Measurements from ENCODE around the gene SMIM35.

SMIM35 gene

DNA sequence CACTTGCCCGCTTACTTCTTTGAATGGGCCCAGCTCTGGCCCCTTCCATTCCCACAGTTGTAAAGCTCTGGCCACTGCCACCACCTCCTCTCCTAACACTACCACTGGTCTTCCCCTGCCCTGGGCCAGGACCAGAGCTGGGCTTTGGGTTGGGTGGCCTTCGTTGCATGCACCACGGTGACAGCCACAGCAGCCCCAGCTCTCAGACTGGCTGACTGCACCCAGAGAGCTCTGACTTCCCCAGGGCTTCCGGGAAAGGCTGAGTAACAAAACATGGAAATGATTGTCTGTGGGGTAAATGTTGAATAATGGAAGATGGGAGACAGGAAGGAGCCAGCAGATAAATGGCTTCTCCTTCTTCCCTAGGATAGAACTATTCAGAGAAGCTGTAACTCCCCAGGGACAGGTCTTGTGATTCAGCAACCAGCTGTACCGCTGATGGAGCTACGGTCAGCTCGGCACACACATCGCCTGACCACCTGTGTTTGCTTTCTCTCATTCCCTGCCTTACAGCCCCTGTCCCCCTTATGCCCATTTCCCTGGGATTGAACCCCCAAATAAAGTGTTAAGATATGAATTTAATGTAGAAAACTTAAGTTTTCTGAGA lies 38.3 kb upstream of the SMIM35 start:
- Histone ChIP-seq H3K9me3 (no peaks in the 10 kb centered on the region), H3K27me3 (no peaks in the 10 kb centered on the region), H3K4me3 (ENCODE audit: low read depth in 1 of 2, low read length in 1 of 2) (no peak overlapping the region), H3K27ac (no peak overlapping the region), H3K36me3 (no peaks in the 10 kb centered on the region), H3K4me1 (ENCODE audit: control insufficient read depth in 1 of 2, insufficient read depth in 1 of 2, low read depth in 1 of 2, low read length in 1 of 2) (no peaks in the 10 kb centered on the region)
- TF ChIP-seq, protein P1, sequence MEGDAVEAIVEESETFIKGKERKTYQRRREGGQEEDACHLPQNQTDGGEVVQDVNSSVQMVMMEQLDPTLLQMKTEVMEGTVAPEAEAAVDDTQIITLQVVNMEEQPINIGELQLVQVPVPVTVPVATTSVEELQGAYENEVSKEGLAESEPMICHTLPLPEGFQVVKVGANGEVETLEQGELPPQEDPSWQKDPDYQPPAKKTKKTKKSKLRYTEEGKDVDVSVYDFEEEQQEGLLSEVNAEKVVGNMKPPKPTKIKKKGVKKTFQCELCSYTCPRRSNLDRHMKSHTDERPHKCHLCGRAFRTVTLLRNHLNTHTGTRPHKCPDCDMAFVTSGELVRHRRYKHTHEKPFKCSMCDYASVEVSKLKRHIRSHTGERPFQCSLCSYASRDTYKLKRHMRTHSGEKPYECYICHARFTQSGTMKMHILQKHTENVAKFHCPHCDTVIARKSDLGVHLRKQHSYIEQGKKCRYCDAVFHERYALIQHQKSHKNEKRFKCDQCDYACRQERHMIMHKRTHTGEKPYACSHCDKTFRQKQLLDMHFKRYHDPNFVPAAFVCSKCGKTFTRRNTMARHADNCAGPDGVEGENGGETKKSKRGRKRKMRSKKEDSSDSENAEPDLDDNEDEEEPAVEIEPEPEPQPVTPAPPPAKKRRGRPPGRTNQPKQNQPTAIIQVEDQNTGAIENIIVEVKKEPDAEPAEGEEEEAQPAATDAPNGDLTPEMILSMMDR (IDR thresholded peaks at IDR 0.05), result no peak

DNA sequence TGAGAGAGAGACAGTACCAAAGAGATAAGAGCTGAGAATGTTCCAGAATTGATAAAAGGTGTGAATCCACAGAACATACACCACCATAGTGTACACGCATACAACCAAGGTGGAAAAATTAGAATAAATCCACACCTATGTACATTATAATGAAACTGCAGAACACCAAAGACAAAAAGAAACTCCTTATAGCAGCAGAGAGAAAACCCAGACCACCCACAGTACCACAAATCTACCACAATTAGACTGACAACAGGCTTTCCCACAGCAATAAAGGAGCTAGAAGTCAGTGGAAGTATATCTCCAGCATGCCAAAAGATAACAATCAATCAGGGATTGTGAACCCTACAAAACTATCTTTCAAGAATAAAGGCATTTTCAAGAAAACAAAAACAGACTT lies 34.0 kb upstream of the SMIM35 start:
- H3K36me3 ChIP-seq, result no peaks in the 10 kb centered on the region
- H3K9me3 ChIP-seq, result no peaks in the 10 kb centered on the region
- TF ChIP-seq, protein P1 (IDR thresholded peaks at IDR 0.05), result no peak
- no peak overlapping the region for H3K27ac ChIP-seq
- no peaks in the 10 kb centered on the region for H3K4me1 ChIP-seq (ENCODE audit: control insufficient read depth in 1 of 2, insufficient read depth in 1 of 2, low read depth in 1 of 2, low read length in 1 of 2)
- H3K27me3 ChIP-seq, result peaks cover 8% of the 10 kb centered on the region
- no peak overlapping the region for H3K4me3 ChIP-seq (ENCODE audit: low read depth in 1 of 2, low read length in 1 of 2)

DNA sequence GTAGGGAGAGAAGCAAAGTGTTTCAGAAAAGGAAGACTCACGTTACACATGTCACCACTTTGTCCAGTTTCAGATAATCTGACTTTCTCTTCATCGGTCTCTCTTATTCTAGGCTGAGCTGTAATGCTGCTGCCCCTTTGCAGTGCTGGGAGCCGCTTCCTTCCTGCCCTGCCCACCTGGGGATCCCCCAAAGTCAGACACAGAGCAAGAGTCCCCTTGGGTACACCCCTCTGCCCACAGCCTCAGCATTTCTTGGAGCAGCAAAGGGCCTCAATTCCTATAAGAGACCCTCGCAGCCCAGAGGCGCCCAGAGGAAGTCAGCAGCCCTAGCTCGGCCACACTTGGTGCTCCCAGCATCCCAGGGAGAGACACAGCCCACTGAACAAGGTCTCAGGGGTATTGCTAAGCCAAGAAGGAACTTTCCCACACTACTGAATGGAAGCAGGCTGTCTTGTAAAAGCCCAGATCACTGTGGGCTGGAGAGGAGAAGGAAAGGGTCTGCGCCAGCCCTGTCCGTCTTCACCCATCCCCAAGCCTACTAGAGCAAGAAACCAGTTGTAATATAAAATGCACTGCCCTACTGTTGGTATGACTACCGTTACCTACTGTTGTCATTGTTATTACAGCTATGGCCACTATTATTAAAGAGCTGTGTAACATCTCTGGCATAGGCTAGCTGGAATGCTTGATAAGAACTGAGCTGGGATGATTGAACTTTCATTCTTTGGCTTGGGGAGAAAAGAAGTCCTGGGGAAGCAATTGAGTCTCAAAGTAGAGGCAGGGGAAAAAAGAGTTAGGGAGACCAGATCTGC lies 31.2 kb upstream of the SMIM35 start:
- Histone ChIP-seq H3K27ac (no peak overlapping the region), H3K27me3 (peaks cover 8% of the 10 kb centered on the region), H3K4me1 (ENCODE audit: control insufficient read depth in 1 of 2, insufficient read depth in 1 of 2, low read depth in 1 of 2, low read length in 1 of 2) (no peaks in the 10 kb centered on the region), H3K4me3 (ENCODE audit: low read depth in 1 of 2, low read length in 1 of 2) (no peak overlapping the region), H3K36me3 (no peaks in the 10 kb centered on the region), H3K9me3 (no peaks in the 10 kb centered on the region)
- TF ChIP-seq, protein P1 (IDR thresholded peaks at IDR 0.05), result no peak

- TF ChIP-seq, protein P1 (IDR thresholded peaks at IDR 0.05), result no peak
- H3K9me3 ChIP-seq, result no peaks in the 10 kb centered on the region
- H3K36me3 ChIP-seq, result no peaks in the 10 kb centered on the region
- no peaks in the 10 kb centered on the region for H3K4me1 ChIP-seq (ENCODE audit: control insufficient read depth in 1 of 2, insufficient read depth in 1 of 2, low read depth in 1 of 2, low read length in 1 of 2)
- H3K27me3 ChIP-seq, result peaks cover 8% of the 10 kb centered on the region
- no peak overlapping the region for H3K27ac ChIP-seq
- no peak overlapping the region for H3K4me3 ChIP-seq (ENCODE audit: low read depth in 1 of 2, low read length in 1 of 2)
These were observed 28.3 kb upstream of the SMIM35 start for GRCh38 chr11:118115048-118115447.

GRCh38 chr11:118114266-118114665 lies 27.5 kb upstream of the SMIM35 start:
- Histone ChIP-seq H3K4me3 (ENCODE audit: low read depth in 1 of 2, low read length in 1 of 2) (no peak overlapping the region), H3K27me3 (peaks cover 8% of the 10 kb centered on the region), H3K27ac (no peak overlapping the region), H3K4me1 (ENCODE audit: control insufficient read depth in 1 of 2, insufficient read depth in 1 of 2, low read depth in 1 of 2, low read length in 1 of 2) (no peaks in the 10 kb centered on the region), H3K36me3 (no peaks in the 10 kb centered on the region), H3K9me3 (no peaks in the 10 kb centered on the region)
- TF ChIP-seq, protein P1 (IDR thresholded peaks at IDR 0.05), result no peak

Data from neutrophil (primary cell).